Liver (tissue), 3 donors: Measurements from ENCODE around the gene ADAMTS3.

Source experiments
- GABPA ChIP-seq, 2 donors: IDR thresholded peaks in 1 of 2; conservative IDR thresholded peaks in 1 of 2; 2 replicates each; pipeline ENCODE4 v1.6.1; 2016; ENCODE audit warnings: antibody characterized with exemption in 2 of 2, mild to moderate bottlenecking in 1 of 2, moderate library complexity in 1 of 2
- NR2F2 ChIP-seq: IDR thresholded peaks from 2 replicates; pipeline ENCODE4 v1.6.1; 2016; ENCODE audit warnings: antibody characterized with exemption
- TF ChIP-seq, protein P1 (sequence below): fragments of 150-350 bp; IDR thresholded peaks from 2 replicates; pipeline ENCODE4 v1.5.1; 2017; ENCODE audit warnings: improper control_type of control experiment, low read depth, low read length; ENCODE audit not compliant: missing input control
- donor health status: healthy.
- donor health status: healthy.

DNA sequence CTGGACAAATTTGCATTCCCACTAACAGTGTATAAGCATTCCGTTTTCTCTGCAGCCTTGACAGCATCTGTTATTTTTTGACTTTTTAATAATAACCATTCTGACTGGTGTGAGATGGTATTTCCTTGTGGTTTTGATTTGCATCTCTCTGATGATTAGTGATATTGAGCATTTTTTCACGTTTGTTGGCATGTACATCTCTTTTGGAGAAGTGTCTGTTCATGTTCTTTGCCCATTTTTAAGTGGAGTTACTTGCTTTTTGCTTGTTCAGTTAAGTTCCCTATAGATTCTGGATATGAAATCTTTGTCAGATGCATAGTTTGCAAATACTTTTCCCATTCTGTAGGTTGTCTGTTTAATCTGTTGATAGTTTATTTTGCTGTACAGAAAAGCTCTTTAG is 68.8 kb downstream of the ADAMTS3 start:
- TF ChIP-seq, protein P1, sequence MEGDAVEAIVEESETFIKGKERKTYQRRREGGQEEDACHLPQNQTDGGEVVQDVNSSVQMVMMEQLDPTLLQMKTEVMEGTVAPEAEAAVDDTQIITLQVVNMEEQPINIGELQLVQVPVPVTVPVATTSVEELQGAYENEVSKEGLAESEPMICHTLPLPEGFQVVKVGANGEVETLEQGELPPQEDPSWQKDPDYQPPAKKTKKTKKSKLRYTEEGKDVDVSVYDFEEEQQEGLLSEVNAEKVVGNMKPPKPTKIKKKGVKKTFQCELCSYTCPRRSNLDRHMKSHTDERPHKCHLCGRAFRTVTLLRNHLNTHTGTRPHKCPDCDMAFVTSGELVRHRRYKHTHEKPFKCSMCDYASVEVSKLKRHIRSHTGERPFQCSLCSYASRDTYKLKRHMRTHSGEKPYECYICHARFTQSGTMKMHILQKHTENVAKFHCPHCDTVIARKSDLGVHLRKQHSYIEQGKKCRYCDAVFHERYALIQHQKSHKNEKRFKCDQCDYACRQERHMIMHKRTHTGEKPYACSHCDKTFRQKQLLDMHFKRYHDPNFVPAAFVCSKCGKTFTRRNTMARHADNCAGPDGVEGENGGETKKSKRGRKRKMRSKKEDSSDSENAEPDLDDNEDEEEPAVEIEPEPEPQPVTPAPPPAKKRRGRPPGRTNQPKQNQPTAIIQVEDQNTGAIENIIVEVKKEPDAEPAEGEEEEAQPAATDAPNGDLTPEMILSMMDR = no peak
- TF ChIP-seq NR2F2 (no peak), GABPA (IDR thresholded peaks at IDR 0.05 in 1 of 2, conservative IDR thresholded peaks at IDR 0.05 in 1 of 2) (no peak)
